ENCODE results near the gene STK17A. TPM values are rescaled to one million over a fixed set of nuclear protein-coding genes. Genes with fewer than 3 reads are reported as not detected.
"Not testable (repeated sequence)": the region's sequence is repeated elsewhere in the genome, so short reads cannot be mapped to it uniquely, and the experiment has no call there.

STK17A gene
- total RNA-seq, 2 experiments from 2014 or later: 25.8 to 28.7 TPM

- peak overlapping the region; percentile 83 for H3K27ac ChIP-seq (ENCODE audit: low read depth, low read length, poor library complexity, severe bottlenecking)
- H3K9me3 ChIP-seq (ENCODE audit: low read length): no peaks in the 10 kb centered on the region
- intact Hi-C loops (cut with micrococcal nuclease; ENCODE audit: unreplicated experiment): loop anchor here (1.0 to 10.0 kb wide), 6 partner anchors 66 to 649 kb away; partner anchors contain the start of genes COA1, MRPL32 and PSMA2
- POLR2A ChIA-PET: interaction anchor here (0.6 to 6.3 kb wide), 9 partner anchors 65 to 1215 kb away, joined by 3 to 93 read pairs (median 4); no protein-coding TSS in a partner anchor
- peak overlapping the region; percentile 91 for H3K4me2 ChIP-seq (ENCODE audit: low read length)
- CTCF ChIA-PET (ENCODE audit: unreplicated experiment): interaction anchor here (0.6 to 2.9 kb wide), 19 partner anchors 11 to 255 kb away, joined by 3 to 83 read pairs (median 6); partner anchors contain the start of gene COA1
- no peaks in the 10 kb centered on the region for H3K9me2 ChIP-seq (ENCODE audit: insufficient read depth, low read length)
- no TSS peak for BruUV-seq (replicated peaks)
- peaks cover 52% of the 10 kb centered on the region for H3K79me2 ChIP-seq (ENCODE audit: insufficient read depth, low read depth, low read length)
- peaks cover 38% of the 10 kb centered on the region for H3K4me1 ChIP-seq (ENCODE audit: insufficient read depth, low read length, poor library complexity, severe bottlenecking)
- peaks cover 7% of the 10 kb centered on the region; the same call in 1 of the 2 replicates for H4K20me1 ChIP-seq (ENCODE audit: insufficient read depth, low read length)
- H3K36me3 ChIP-seq (ENCODE audit: insufficient read depth, low read length): no peaks in the 10 kb centered on the region
- peak overlapping the region; percentile 98 for H3K4me3 ChIP-seq (ENCODE audit: low read depth, low read length, poor library complexity, severe bottlenecking)
- no peak for TF ChIP-seq EZH2phosphoT487 (IDR thresholded peaks at IDR 0.05; ENCODE audit: borderline replicate concordance, low read depth, low read length)
- TF ChIP-seq CTCF (conservative IDR thresholded peaks at IDR 0.05; ENCODE audit: low read length): peak; percentile 49
- no peak overlapping the region; the same call in 1 of the 2 replicates for H2AFZ ChIP-seq (ENCODE audit: low read length)
- peak; percentile 83 for DNase-seq (ENCODE audit: low spot score)
These were observed 701 bp downstream of the STK17A start for GRCh38 chr7:43583424-43584194.

DNA sequence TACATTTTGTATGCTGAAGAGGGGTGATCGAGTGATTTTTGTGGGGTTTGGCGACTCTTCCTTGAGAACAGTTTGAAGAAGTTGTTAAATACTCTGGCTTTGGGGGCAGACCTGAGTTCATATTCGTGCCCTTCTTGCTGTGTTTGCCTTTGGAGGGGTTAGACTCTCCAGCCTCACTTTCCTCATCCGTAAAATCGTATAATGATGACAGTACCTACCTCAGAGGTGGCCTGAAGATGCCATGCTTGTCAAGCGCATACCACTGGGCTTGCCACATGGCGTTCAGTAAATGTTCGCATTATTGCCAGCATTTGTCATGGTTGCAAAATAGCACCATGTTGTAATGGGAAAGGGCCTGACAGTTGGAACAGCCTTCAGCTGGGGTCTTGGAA, 1.3 kb downstream of the STK17A start:
- POLR2A ChIA-PET: interaction anchor here (0.6 to 6.3 kb wide), 7 partner anchors 22 to 1504 kb away, joined by 3 to 93 read pairs (median 5); partner anchors contain the start of gene COA1
- peaks cover 44% of the 10 kb centered on the region for H3K4me1 ChIP-seq (ENCODE audit: insufficient read depth, low read length, poor library complexity, severe bottlenecking)
- peak overlapping the region; percentile 83 for H3K27ac ChIP-seq (ENCODE audit: low read depth, low read length, poor library complexity, severe bottlenecking)
- peaks cover 7% of the 10 kb centered on the region; the same call in 1 of the 2 replicates for H4K20me1 ChIP-seq (ENCODE audit: insufficient read depth, low read length)
- CTCF ChIA-PET (ENCODE audit: unreplicated experiment): interaction anchor here (2.0 to 2.9 kb wide), 2 partner anchors 64 to 65 kb away, joined by 11 to 21 read pairs; no protein-coding TSS in a partner anchor
- H3K36me3 ChIP-seq (ENCODE audit: insufficient read depth, low read length): no peaks in the 10 kb centered on the region
- peak overlapping the region; percentile 91 for H3K4me2 ChIP-seq (ENCODE audit: low read length)
- TF ChIP-seq EZH2phosphoT487 (IDR thresholded peaks at IDR 0.05; ENCODE audit: borderline replicate concordance, low read depth, low read length) (no peak), CTCF (conservative IDR thresholded peaks at IDR 0.05; ENCODE audit: low read length) (no peak; the same call in 1 of the 2 replicates)
- DNase-seq (ENCODE audit: low spot score): peak; percentile 61
- intact Hi-C loops (cut with micrococcal nuclease; ENCODE audit: unreplicated experiment): loop anchor here (1.0 to 10.0 kb wide), 3 partner anchors 65 to 649 kb away; partner anchors contain the start of genes MRPL32 and PSMA2
- H2AFZ ChIP-seq (ENCODE audit: low read length): no peak overlapping the region; the same call in 1 of the 2 replicates
- no peaks in the 10 kb centered on the region for H3K9me2 ChIP-seq (ENCODE audit: insufficient read depth, low read length)
- H3K9me3 ChIP-seq (ENCODE audit: low read length): no peaks in the 10 kb centered on the region
- BruUV-seq (replicated peaks): TSS peak; percentile 46
- H3K79me2 ChIP-seq (ENCODE audit: insufficient read depth, low read depth, low read length): peaks cover 57% of the 10 kb centered on the region
- H3K4me3 ChIP-seq (ENCODE audit: low read depth, low read length, poor library complexity, severe bottlenecking): peak overlapping the region; percentile 98

DNA sequence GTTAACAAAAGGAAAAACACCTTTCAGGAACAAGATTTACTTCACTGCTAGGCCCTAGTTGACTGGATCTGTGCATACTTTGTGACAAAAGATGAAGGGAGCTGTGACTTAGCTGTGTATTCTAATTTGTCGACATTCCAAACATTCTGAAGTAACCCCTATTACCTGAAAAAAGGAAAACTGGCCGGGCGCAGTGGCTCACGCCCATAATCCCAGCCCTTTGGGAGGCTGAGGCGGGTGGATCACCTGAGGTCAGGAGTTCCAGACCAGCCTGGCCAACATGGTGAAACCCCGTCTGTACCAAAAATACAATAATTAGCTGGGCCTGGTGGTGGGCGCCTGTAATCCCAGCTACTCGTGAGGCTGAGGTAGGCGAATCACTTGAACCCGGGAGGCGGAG, 1.8 kb downstream of the STK17A start:
- not testable (repeated sequence) for H3K9me3 ChIP-seq (ENCODE audit: low read length); BruUV-seq (replicated peaks); H3K36me3 ChIP-seq (ENCODE audit: insufficient read depth, low read length); H3K9me2 ChIP-seq (ENCODE audit: insufficient read depth, low read length); H4K20me1 ChIP-seq (ENCODE audit: insufficient read depth, low read length); H2AFZ ChIP-seq (ENCODE audit: low read length)
- H3K79me2 ChIP-seq (ENCODE audit: insufficient read depth, low read depth, low read length): peaks cover 63% of the 10 kb centered on the region
- peak overlapping the region; percentile 98 for H3K4me3 ChIP-seq (ENCODE audit: low read depth, low read length, poor library complexity, severe bottlenecking)
- CTCF ChIA-PET (ENCODE audit: unreplicated experiment): interaction anchor here (0.6 kb wide), 1 partner anchor 29 kb away, joined by 3 read pairs; no protein-coding TSS in a partner anchor
- POLR2A ChIA-PET: interaction anchor here (0.6 to 6.3 kb wide), 6 partner anchors 22 to 1504 kb away, joined by 3 to 93 read pairs (median 6); partner anchors contain the start of gene COA1
- intact Hi-C loops (cut with micrococcal nuclease; ENCODE audit: unreplicated experiment): loop anchor here (1.0 to 10.0 kb wide), 3 partner anchors 65 to 650 kb away; partner anchors contain the start of genes MRPL32 and PSMA2
- peak overlapping the region; percentile 91 for H3K4me2 ChIP-seq (ENCODE audit: low read length)
- H3K27ac ChIP-seq (ENCODE audit: low read depth, low read length, poor library complexity, severe bottlenecking): peak overlapping the region; percentile 83
- peaks cover 49% of the 10 kb centered on the region for H3K4me1 ChIP-seq (ENCODE audit: insufficient read depth, low read length, poor library complexity, severe bottlenecking)
- DNase-seq (ENCODE audit: low spot score): peak; percentile 19
